ENCODE results near the gene IQCE.
A peak's percentile ranks its signal among the peaks of the same experiment; 100 is the strongest.
"Not testable (repeated sequence)": the region's sequence is repeated elsewhere in the genome, so short reads cannot be mapped to it uniquely, and the experiment has no call there.

Gene IQCE

GRCh38 chr7:2604608-2605174 lies 45.9 kb downstream of the IQCE start:
- DNase-seq = no peak

GRCh38 chr7:2605608-2606538 lies 47.1 kb downstream of the IQCE start:
- DNase-seq = no peak

- DNase-seq = no peak
Measured at GRCh38 chr7:2606539-2606936, 47.8 kb downstream of the IQCE start.

- no peak for DNase-seq
Measured at GRCh38 chr7:2607122-2607922, 48.5 kb downstream of the IQCE start.

- no peak for DNase-seq
Measured at GRCh38 chr7:2607923-2608904, 49.4 kb downstream of the IQCE start.

- peak; percentile 21 for DNase-seq
Measured at GRCh38 chr7:2608921-2609411, 50.2 kb downstream of the IQCE start.

GRCh38 chr7:2609646-2610045 lies 50.9 kb downstream of the IQCE start:
- DNase-seq = not testable (repeated sequence)

GRCh38 chr7:2610466-2610865 lies 51.7 kb downstream of the IQCE start:
- DNase-seq = no peak

- DNase-seq = no peak
Measured at GRCh38 chr7:2610898-2611297, 52.1 kb downstream of the IQCE start.

GRCh38 chr7:2611401-2611800 lies 52.6 kb downstream of the IQCE start:
- DNase-seq = no peak

- DNase-seq = no peak
Measured at GRCh38 chr7:2611922-2612321, 53.1 kb downstream of the IQCE start.

- DNase-seq = peak; percentile 8
Measured at GRCh38 chr7:2612445-2613097, 53.8 kb downstream of the IQCE start.

- DNase-seq = no peak
Measured at GRCh38 chr7:2613098-2613930, 54.5 kb downstream of the IQCE start.

- DNase-seq = no peak
Measured at GRCh38 chr7:2613931-2614600, 55.3 kb downstream of the IQCE start.

- no peak for DNase-seq
Measured at GRCh38 chr7:2614631-2615330, 56.0 kb downstream of the IQCE start.

GRCh38 chr7:2616387-2617324 lies 57.9 kb downstream of the IQCE start:
- DNase-seq = no peak

GRCh38 chr7:2617325-2617905 lies 58.6 kb downstream of the IQCE start:
- DNase-seq = no peak

- DNase-seq = no peak
Measured at GRCh38 chr7:2619116-2619515, 60.3 kb downstream of the IQCE start.
